ENCODE measurements around the gene LAMA2. TPM values are rescaled to one million over a fixed set of nuclear protein-coding genes. Genes with fewer than 3 reads are reported as not detected.

The LAMA2 gene
- total RNA-seq, 1 experiment from 2014 or later, result 0.28 TPM

- DNase-seq (ENCODE audit: low read depth, low spot score) (no peak), ATAC-seq (no peak)
- no peak for TF ChIP-seq CTCF (IDR thresholded peaks at IDR 0.05)
- TF ChIP-seq TCF7L2 (IDR thresholded peaks at IDR 0.05; ENCODE audit: low read depth, low read length), result no peak
- TF ChIP-seq POLR2AphosphoS5 (IDR thresholded peaks at IDR 0.05; ENCODE audit: low read depth, low read length), result no peak
- Histone ChIP-seq H3K4me1 (ENCODE audit: control insufficient read depth, insufficient read depth, low read length) (no peaks in the 10 kb centered on the region), H3K36me3 (ENCODE audit: control insufficient read depth, insufficient read depth, low read length) (no peaks in the 10 kb centered on the region), H3K9me3 (ENCODE audit: control insufficient read depth, insufficient read depth, low read depth, low read length) (no peaks in the 10 kb centered on the region), H3K4me3 (ENCODE audit: low read depth in 2 of 2, low read length in 2 of 2) (no peak overlapping the region), H3K27me3 (ENCODE audit: control insufficient read depth, insufficient read depth, low read length) (no peaks in the 10 kb centered on the region), H3K27ac (ENCODE audit: low read length) (no peak overlapping the region)
- no TSS peak for BruUV-seq (replicated peaks)
- POLR2A ChIA-PET, result no interaction called here
- intact Hi-C loops (cut with micrococcal nuclease; ENCODE audit: unreplicated experiment) (no loop called here), in situ Hi-C loops (cut with HindIII; ENCODE audit: low pct_unique_long_range_greater_than_20kb, low sequenced_read_pairs) (no loop called here)
- CTCF ChIA-PET, result no interaction called here
Observed at GRCh38 chr6:129385117-129385516, 502.2 kb downstream of the LAMA2 start.

- TF ChIP-seq SIN3A (IDR thresholded peaks at IDR 0.05; ENCODE audit: borderline replicate concordance, insufficient read depth, low read depth, low read length) (no peak), REST (IDR thresholded peaks at IDR 0.05; ENCODE audit: insufficient read depth in 1 of 2, low read depth in 2 of 2, low read length in 1 of 2) (no peak), POLR2AphosphoS5 (IDR thresholded peaks at IDR 0.05; ENCODE audit: low read depth, low read length) (no peak), TCF7L2 (IDR thresholded peaks at IDR 0.05; ENCODE audit: low read depth, low read length) (no peak), CTCF (IDR thresholded peaks at IDR 0.05) (no peak)
- no peaks in the 10 kb centered on the region for H3K27me3 ChIP-seq (ENCODE audit: control insufficient read depth, insufficient read depth, low read length)
- in situ Hi-C loops (cut with HindIII; ENCODE audit: low pct_unique_long_range_greater_than_20kb, low sequenced_read_pairs) (no loop called here), intact Hi-C loops (cut with micrococcal nuclease; ENCODE audit: unreplicated experiment) (no loop called here)
- DNase-seq (ENCODE audit: low read depth, low spot score) (no peak), ATAC-seq (no peak)
- BruUV-seq (replicated peaks), result no TSS peak
- H3K27ac ChIP-seq (ENCODE audit: low read length), result no peak overlapping the region
- H3K4me1 ChIP-seq (ENCODE audit: control insufficient read depth, insufficient read depth, low read length), result no peaks in the 10 kb centered on the region
- POLR2A ChIA-PET, result no interaction called here
- H3K4me3 ChIP-seq (ENCODE audit: low read depth in 2 of 2, low read length in 2 of 2), result no peak overlapping the region
- H3K9me3 ChIP-seq (ENCODE audit: control insufficient read depth, insufficient read depth, low read depth, low read length), result no peaks in the 10 kb centered on the region
- no peaks in the 10 kb centered on the region for H3K36me3 ChIP-seq (ENCODE audit: control insufficient read depth, insufficient read depth, low read length)
- CTCF ChIA-PET, result no interaction called here
Observed at GRCh38 chr6:129390900-129391299, 508.0 kb downstream of the LAMA2 start.

- ChIA-PET CTCF (no interaction called here), POLR2A (no interaction called here)
- intact Hi-C loops (cut with micrococcal nuclease; ENCODE audit: unreplicated experiment), result no loop called here
- no peak overlapping the region for H3K4me3 ChIP-seq (ENCODE audit: low read depth in 2 of 2, low read length in 2 of 2)
- DNase-seq (ENCODE audit: low read depth, low spot score) (no peak), ATAC-seq (no peak)
- no peaks in the 10 kb centered on the region for H3K36me3 ChIP-seq (ENCODE audit: control insufficient read depth, insufficient read depth, low read length)
- H3K27ac ChIP-seq (ENCODE audit: low read length), result no peak overlapping the region
- BruUV-seq (replicated peaks), result no TSS peak
- TF ChIP-seq POLR2AphosphoS5 (IDR thresholded peaks at IDR 0.05; ENCODE audit: low read depth, low read length), result no peak
- no peak for TF ChIP-seq CTCF (IDR thresholded peaks at IDR 0.05)
- no peak for TF ChIP-seq REST (IDR thresholded peaks at IDR 0.05; ENCODE audit: insufficient read depth in 1 of 2, low read depth in 2 of 2, low read length in 1 of 2)
- no peak for TF ChIP-seq SIN3A (IDR thresholded peaks at IDR 0.05; ENCODE audit: borderline replicate concordance, insufficient read depth, low read depth, low read length)
- TF ChIP-seq TCF7L2 (IDR thresholded peaks at IDR 0.05; ENCODE audit: low read depth, low read length), result no peak
- H3K27me3 ChIP-seq (ENCODE audit: control insufficient read depth, insufficient read depth, low read length), result no peaks in the 10 kb centered on the region
- in situ Hi-C loops (cut with HindIII; ENCODE audit: low pct_unique_long_range_greater_than_20kb, low sequenced_read_pairs), result no loop called here
- no peaks in the 10 kb centered on the region for H3K4me1 ChIP-seq (ENCODE audit: control insufficient read depth, insufficient read depth, low read length)
- H3K9me3 ChIP-seq (ENCODE audit: control insufficient read depth, insufficient read depth, low read depth, low read length), result no peaks in the 10 kb centered on the region
Observed at GRCh38 chr6:129393654-129394053, 510.7 kb downstream of the LAMA2 start.
